Measurements from ENCODE around the gene TMPRSS9.
"Not testable (repeated sequence)": the region's sequence is repeated elsewhere in the genome, so short reads cannot be mapped to it uniquely, and the experiment has no call there.

Gene TMPRSS9

GRCh38 chr19:2341244-2341751 is 18.8 kb upstream of the TMPRSS9 start:
- in situ Hi-C loops (cut with MboI; ENCODE audit: low sequenced_read_pairs), result no loop called here

GRCh38 chr19:2341982-2342381 is 18.1 kb upstream of the TMPRSS9 start:
- in situ Hi-C loops (cut with MboI; ENCODE audit: low sequenced_read_pairs), result no loop called here

GRCh38 chr19:2342656-2343288 is 17.3 kb upstream of the TMPRSS9 start:
- in situ Hi-C loops (cut with MboI; ENCODE audit: low sequenced_read_pairs), result no loop called here

- in situ Hi-C loops (cut with MboI; ENCODE audit: low sequenced_read_pairs), result no loop called here
These were observed 16.6 kb upstream of the TMPRSS9 start for GRCh38 chr19:2343289-2343982.

- in situ Hi-C loops (cut with MboI; ENCODE audit: low sequenced_read_pairs), result no loop called here
These were observed 15.6 kb upstream of the TMPRSS9 start for GRCh38 chr19:2344381-2344870.

- in situ Hi-C loops (cut with MboI; ENCODE audit: low sequenced_read_pairs), result no loop called here
These were observed 15.0 kb upstream of the TMPRSS9 start for GRCh38 chr19:2345076-2345475.

- in situ Hi-C loops (cut with MboI; ENCODE audit: low sequenced_read_pairs), result no loop called here
These were observed 14.0 kb upstream of the TMPRSS9 start for GRCh38 chr19:2345794-2346663.

- in situ Hi-C loops (cut with MboI; ENCODE audit: low sequenced_read_pairs), result not testable (repeated sequence)
These were observed 10.2 kb upstream of the TMPRSS9 start for GRCh38 chr19:2349818-2350217.

- in situ Hi-C loops (cut with MboI; ENCODE audit: low sequenced_read_pairs), result no loop called here
These were observed 9.4 kb upstream of the TMPRSS9 start for GRCh38 chr19:2350656-2351055.

- in situ Hi-C loops (cut with MboI; ENCODE audit: low sequenced_read_pairs), result no loop called here
These were observed 8.5 kb upstream of the TMPRSS9 start for GRCh38 chr19:2351591-2351990.

- in situ Hi-C loops (cut with MboI; ENCODE audit: low sequenced_read_pairs), result no loop called here
These were observed 7.9 kb upstream of the TMPRSS9 start for GRCh38 chr19:2352121-2352520.

GRCh38 chr19:2353159-2353886 is 6.7 kb upstream of the TMPRSS9 start:
- in situ Hi-C loops (cut with MboI; ENCODE audit: low sequenced_read_pairs), result no loop called here

- in situ Hi-C loops (cut with MboI; ENCODE audit: low sequenced_read_pairs), result no loop called here
These were observed 6.0 kb upstream of the TMPRSS9 start for GRCh38 chr19:2353887-2354592.

- in situ Hi-C loops (cut with MboI; ENCODE audit: low sequenced_read_pairs), result no loop called here
These were observed 5.4 kb upstream of the TMPRSS9 start for GRCh38 chr19:2354670-2355069.

- in situ Hi-C loops (cut with MboI; ENCODE audit: low sequenced_read_pairs), result no loop called here
These were observed 4.7 kb upstream of the TMPRSS9 start for GRCh38 chr19:2355168-2356035.

GRCh38 chr19:2356036-2356646 is 3.9 kb upstream of the TMPRSS9 start:
- in situ Hi-C loops (cut with MboI; ENCODE audit: low sequenced_read_pairs), result no loop called here

- in situ Hi-C loops (cut with MboI; ENCODE audit: low sequenced_read_pairs), result no loop called here
These were observed 2.5 kb upstream of the TMPRSS9 start for GRCh38 chr19:2357279-2358206.

All from HL-60/S4 (cell line).